K562 (cell line): ENCODE measurements around the gene G6PC3. TPM values are rescaled to one million over a fixed set of nuclear protein-coding genes. Genes with fewer than 3 reads are reported as not detected.
A peak's percentile ranks its signal among the peaks of the same experiment; 100 is the strongest.

Experiments
- ATF4 ChIP-seq: fragments of 450-650 bp; formaldehyde crosslinking; IDR thresholded peaks from 2 replicates; pipeline ENCODE4 v1.4.0; 2022; ENCODE audit warnings: mild to moderate bottlenecking, moderate library complexity
- DLX4 ChIP-seq: fragments of 250-450 bp; sonication (Bioruptor Pico); IDR thresholded peaks from 2 replicates; pipeline ENCODE4 v1.6.1; 2021; ENCODE audit warnings: mild to moderate bottlenecking
- E2F3 ChIP-seq: fragments of 250-450 bp; sonication (Bioruptor Pico); IDR thresholded peaks from 2 replicates; pipeline ENCODE4 v1.4.0; 2020; ENCODE audit warnings: mild to moderate bottlenecking
- EP400 ChIP-seq: fragments of 450-650 bp; IDR thresholded peaks from 2 replicates; pipeline ENCODE4 v1.6.1; 2017; ENCODE audit warnings: antibody characterized with exemption, mild to moderate bottlenecking, moderate library complexity
- FOXM1 ChIP-seq, 2 experiments: fragments of 450-650 bp in 1 of 2; sonication (generic) in 1 of 2; formaldehyde crosslinking in 1 of 2; IDR thresholded peaks; 2 replicates each; pipeline versions ENCODE4 v1.6.1 to v1.9.0; 2017 to 2022; ENCODE audit warnings: low read depth in 2 of 2, mild to moderate bottlenecking in 2 of 2, missing genetic modification reagents in 1 of 2, moderate library complexity in 1 of 2
- GABPB2 ChIP-seq: fragments of 250-450 bp; sonication (Bioruptor Pico); conservative IDR thresholded peaks from 2 replicates; pipeline ENCODE4 v1.5.1; 2021; ENCODE audit warnings: mild to moderate bottlenecking
- GATA2 ChIP-seq: sonication (generic); formaldehyde crosslinking; IDR thresholded peaks from 2 replicates; pipeline ENCODE4 v1.4.0; 2020; ENCODE audit warnings: mild to moderate bottlenecking, missing genetic modification reagents
- ID3 ChIP-seq, 2 experiments: fragments of 250-450 bp in 1 of 2; fragments of 450-650 bp in 1 of 2; sonication (Bioruptor Pico) in 1 of 2; IDR thresholded peaks; 2 replicates each; pipeline versions ENCODE4 v1.6.1 to v1.8.0; 2016 to 2021; ENCODE audit warnings: mild to moderate bottlenecking in 2 of 2, moderate library complexity in 2 of 2, missing compliant biosample characterization in 1 of 2, missing genetic modification characterization in 1 of 2
- NELFE ChIP-seq: IDR thresholded peaks from 2 replicates; pipeline ENCODE4 v1.6.1; 2011; ENCODE audit warnings: mild to moderate bottlenecking; ENCODE audit not compliant: insufficient read depth, insufficient read length
- POLR2H ChIP-seq: IDR thresholded peaks from 2 replicates; pipeline ENCODE4 v1.6.1; 2016; ENCODE audit warnings: missing genetic modification characterization, low read depth, mild to moderate bottlenecking, control low read depth, missing compliant biosample characterization, moderate library complexity
- RBM22 ChIP-seq: fragments of 200-400 bp; formaldehyde crosslinking; IDR thresholded peaks from 2 replicates; pipeline ENCODE4 v1.6.1; 2018; ENCODE audit warnings: low read length, low read depth; ENCODE audit not compliant: poor library complexity, severe bottlenecking
- RBM39 ChIP-seq: fragments of 200-400 bp; formaldehyde crosslinking; optimal IDR thresholded peaks from 2 replicates; pipeline ENCODE3; 2018; ENCODE audit warnings: low read depth, low read length
- RHOXF2B ChIP-seq: fragments of 250-450 bp; sonication (Bioruptor Pico); conservative IDR thresholded peaks from 2 replicates; pipeline ENCODE4 v1.5.1; 2021
- SMARCE1 ChIP-seq: fragments of 450-650 bp; IDR thresholded peaks from 2 replicates; pipeline ENCODE4 v1.7.1; 2016; ENCODE audit warnings: mild to moderate bottlenecking
- TAF15 ChIP-seq: fragments of 200-400 bp; formaldehyde crosslinking; IDR thresholded peaks from 2 replicates; pipeline ENCODE4 v1.6.1; 2017; ENCODE audit warnings: mild to moderate bottlenecking, low read depth, low read length, moderate library complexity
- ZBTB49 ChIP-seq: sonication (generic); formaldehyde crosslinking; IDR thresholded peaks from 2 replicates; pipeline ENCODE4 v1.8.0; 2022; ENCODE audit warnings: missing genetic modification reagents, mild to moderate bottlenecking, borderline replicate concordance
- ZBTB7A ChIP-seq: IDR thresholded peaks from 2 replicates; pipeline ENCODE4 v1.6.1; 2011; ENCODE audit warnings: low read depth, mild to moderate bottlenecking, low read length, moderate library complexity, borderline replicate concordance; ENCODE audit not compliant: control insufficient read depth
- ZNF316 ChIP-seq: fragments of 450-650 bp; IDR thresholded peaks from 2 replicates; pipeline ENCODE4 v1.6.1; 2016
- ZNF740 ChIP-seq, 3 experiments: fragments of 200-800 bp in 1 of 3; sonication (Bioruptor generic) in 1 of 3; sonication (generic) in 1 of 3; formaldehyde crosslinking in 1 of 3; IDR thresholded peaks; 2 replicates each; pipeline versions ENCODE4 v1.6.1 to v1.8.0; 2016 to 2022; ENCODE audit warnings: mild to moderate bottlenecking in 2 of 3, missing compliant biosample characterization in 2 of 3, missing genetic modification characterization in 2 of 3, missing genetic modification reagents in 1 of 3
- polyA plus RNA-seq, 8 experiments: library from polyadenylated mRNA; depleted of rRNA in 4 of 8; stranded (reverse) in 5 of 8; unstranded in 3 of 8; fragments of >200 nt; fragmentation: Nextera tagmentation in 2 of 8; fragmentation: Illumina TruSeq in 1 of 8; extraction: Ambion mirVana in 2 of 8; extraction: Trizol in 1 of 8; gene quantifications; 2 replicates each; pipeline versions ENCODE4 v1.2.1 to v1.2.3, GENCODE V29; 2011 to 2014; ENCODE audit warnings: inconsistent platforms in 1 of 8, missing spikeins in 1 of 8
- total RNA-seq, 7 experiments: library from RNA; depleted of rRNA in 6 of 7; stranded (reverse); fragments of >200 nt in 6 of 7; fragmentation: Illumina TruSeq in 2 of 7; extraction: Trizol in 2 of 7; gene quantifications; 2 replicates each; pipeline versions ENCODE4 v1.2.1 to v1.2.3, GENCODE V29; 2011 to 2021; ENCODE audit warnings: low replicate concordance in 1 of 7

The G6PC3 gene
- total and polyA plus RNA-seq, 9 of the 15 experiments (the other 6 are each of a cell fraction or from before 2014, with no cell fraction given) = 10.4 to 57.8 (median 31.1) TPM

- no peak for TF ChIP-seq ATF4
- TF ChIP-seq TAF15 = no peak
- no peak for TF ChIP-seq DLX4 (CRISPR knock-in tag)
- 0 out of 2 replicates have a peak, but pooled peaks have one; percentile 12 for TF ChIP-seq SMARCE1
- TF ChIP-seq POLR2H (tag) = peak; percentile 10; the same call in 1 of the 2 replicates
- no peak for TF ChIP-seq ZNF740 (CRISPR knock-in tag; IDR thresholded peaks at IDR 0.05)
- no peak for TF ChIP-seq ZNF740 (tag; IDR thresholded peaks at IDR 0.05)
- TF ChIP-seq GATA2 (CRISPR knock-in tag) = no peak
- TF ChIP-seq RBM22 = no peak
- TF ChIP-seq ZNF316 = no peak
- TF ChIP-seq NELFE = no peak
- no peak for TF ChIP-seq E2F3 (CRISPR knock-in tag)
- TF ChIP-seq ZBTB7A = 0 out of 2 replicates have a peak, but pooled peaks have one; percentile 24
- TF ChIP-seq EP400 = peak; percentile 39; the same call in 1 of the 2 replicates
- no peak for TF ChIP-seq ID3 (CRISPR knock-in tag; IDR thresholded peaks at IDR 0.05)
- peak; percentile 55; the same call in 1 of the 2 replicates for TF ChIP-seq ID3 (tag; IDR thresholded peaks at IDR 0.05)
- TF ChIP-seq ZBTB49 (CRISPR knock-in tag) = no peak
- TF ChIP-seq RBM39 = no peak
- no peak for TF ChIP-seq GABPB2 (CRISPR knock-in tag)
- no peak for TF ChIP-seq RHOXF2B (CRISPR knock-in tag)
- TF ChIP-seq FOXM1 (IDR thresholded peaks at IDR 0.05; ENCODE audit: low read depth) = no peak
- TF ChIP-seq FOXM1 (CRISPR knock-in tag; IDR thresholded peaks at IDR 0.05; ENCODE audit: low read depth) = no peak
These were observed 25.3 kb downstream of the G6PC3 start (continued) for GRCh38 chr17:44095647-44096496.
